Neuron (in vitro differentiated cells): Measurements from ENCODE around the gene VPS72.
"Not testable (repeated sequence)": the region's sequence is repeated elsewhere in the genome, so short reads cannot be mapped to it uniquely, and the experiment has no call there.

Source experiments
- H2AFZ ChIP-seq: one replicate; pipeline ENCODE4 v1.6.1; 2013; ENCODE audit warnings: low read depth, mild to moderate bottlenecking, inconsistent platforms, low read length, moderate library complexity
- H3K27me3 ChIP-seq: one replicate; pipeline ENCODE4 v1.6.1; 2013; ENCODE audit warnings: low read length; ENCODE audit not compliant: insufficient read depth
- H3K36me3 ChIP-seq: one replicate; pipeline ENCODE4 v1.6.1; 2013; ENCODE audit warnings: low read length; ENCODE audit not compliant: insufficient read depth
- H3K4me1 ChIP-seq: one replicate; pipeline ENCODE4 v1.6.1; 2013; ENCODE audit warnings: low read length; ENCODE audit not compliant: insufficient read depth
- H3K4me3 ChIP-seq: 2 replicates; pipeline ENCODE4 v1.5.1; 2013; ENCODE audit warnings: mild to moderate bottlenecking, low read length, moderate library complexity
- H3K9me3 ChIP-seq: one replicate; pipeline ENCODE4 v1.6.1; 2013; ENCODE audit warnings: low read length

The VPS72 gene

GRCh38 chr1:151197863-151198253, 7.9 kb upstream of the VPS72 start:
- Histone ChIP-seq H3K4me1 (peaks cover 17% of the 10 kb centered on the region), H3K9me3 (no peaks in the 10 kb centered on the region), H3K27me3 (no peaks in the 10 kb centered on the region), H2AFZ (peak overlapping the region; percentile 42), H3K36me3 (peaks cover 11% of the 10 kb centered on the region), H3K4me3 (peak overlapping the region; percentile 87)

- no peak overlapping the region for H2AFZ ChIP-seq
- H3K27me3 ChIP-seq, result no peaks in the 10 kb centered on the region
- no peak overlapping the region for H3K4me3 ChIP-seq
- H3K4me1 ChIP-seq, result peaks cover 15% of the 10 kb centered on the region
- no peaks in the 10 kb centered on the region for H3K36me3 ChIP-seq
- H3K9me3 ChIP-seq, result no peaks in the 10 kb centered on the region
Measured at GRCh38 chr1:151196292-151196800, 6.3 kb upstream of the VPS72 start.

- not testable (repeated sequence) for H2AFZ ChIP-seq, H3K9me3 ChIP-seq, H3K4me1 ChIP-seq, H3K27me3 ChIP-seq, H3K36me3 ChIP-seq, H3K4me3 ChIP-seq
Measured at GRCh38 chr1:151194894-151195594, 5.0 kb upstream of the VPS72 start.

GRCh38 chr1:151193856-151194255, 3.9 kb upstream of the VPS72 start:
- no peak overlapping the region for H3K4me3 ChIP-seq
- H2AFZ ChIP-seq, result no peak overlapping the region
- no peaks in the 10 kb centered on the region for H3K36me3 ChIP-seq

GRCh38 chr1:151193304-151193703, 3.3 kb upstream of the VPS72 start:
- Histone ChIP-seq H2AFZ (no peak overlapping the region), H3K27me3 (no peaks in the 10 kb centered on the region), H3K4me1 (peaks cover 13% of the 10 kb centered on the region), H3K36me3 (no peaks in the 10 kb centered on the region), H3K9me3 (no peaks in the 10 kb centered on the region), H3K4me3 (no peak overlapping the region)

More at GRCh38 chr1:151193856-151194255, 3.9 kb upstream of the VPS72 start:
- Histone ChIP-seq H3K4me1 (peaks cover 7% of the 10 kb centered on the region), H3K9me3 (no peaks in the 10 kb centered on the region), H3K27me3 (no peaks in the 10 kb centered on the region)

- Histone ChIP-seq H3K4me1 (peaks cover 11% of the 10 kb centered on the region), H3K4me3 (no peak overlapping the region), H3K27me3 (no peaks in the 10 kb centered on the region), H3K36me3 (peaks cover 6% of the 10 kb centered on the region), H3K9me3 (no peaks in the 10 kb centered on the region), H2AFZ (no peak overlapping the region)
Measured at GRCh38 chr1:151192047-151192446, 2.0 kb upstream of the VPS72 start.

- H3K27me3 ChIP-seq, H3K9me3 ChIP-seq, H2AFZ ChIP-seq: not testable (repeated sequence)
- peak overlapping the region; percentile 79 for H3K4me3 ChIP-seq
- peaks cover 11% of the 10 kb centered on the region for H3K4me1 ChIP-seq
- H3K36me3 ChIP-seq, result peaks cover 34% of the 10 kb centered on the region
Measured at GRCh38 chr1:151188667-151189066, 1.3 kb downstream of the VPS72 start.

GRCh38 chr1:151187205-151187604, 2.8 kb downstream of the VPS72 start:
- Histone ChIP-seq H3K27me3 (no peaks in the 10 kb centered on the region), H3K9me3 (no peaks in the 10 kb centered on the region), H3K4me1 (peaks cover 11% of the 10 kb centered on the region), H2AFZ (no peak overlapping the region), H3K4me3 (no peak overlapping the region), H3K36me3 (peaks cover 47% of the 10 kb centered on the region)

- peaks cover 9% of the 10 kb centered on the region for H3K4me1 ChIP-seq
- H3K36me3 ChIP-seq, result peaks cover 71% of the 10 kb centered on the region
Measured at GRCh38 chr1:151184211-151184610, 5.8 kb downstream of the VPS72 start.

GRCh38 chr1:151176514-151177045, 13.4 kb downstream of the VPS72 start:
- Histone ChIP-seq H2AFZ (no peak overlapping the region), H3K9me3 (no peaks in the 10 kb centered on the region), H3K36me3 (peaks cover 69% of the 10 kb centered on the region), H3K27me3 (no peaks in the 10 kb centered on the region), H3K4me3 (no peak overlapping the region), H3K4me1 (no peaks in the 10 kb centered on the region)

More at GRCh38 chr1:151184211-151184610, 5.8 kb downstream of the VPS72 start:
- H3K4me3 ChIP-seq, result no peak overlapping the region
- no peak overlapping the region for H2AFZ ChIP-seq
- H3K27me3 ChIP-seq, result no peaks in the 10 kb centered on the region
- H3K9me3 ChIP-seq, result no peaks in the 10 kb centered on the region

GRCh38 chr1:151175863-151176262, 14.1 kb downstream of the VPS72 start, which contains the start of gene TMOD4:
Gene TMOD4, minus strand, starts transcription at chr1:151175981. Its CDS starts 1,106 bp downstream, at chr1:151174875.
- H3K36me3 ChIP-seq, result peaks cover 62% of the 10 kb centered on the region
- no peaks in the 10 kb centered on the region for H3K27me3 ChIP-seq
- H3K4me3 ChIP-seq, result no peak within 1 kb of the TSS
- H3K4me1 ChIP-seq, result no peaks in the 10 kb centered on the region
- no peak within 1 kb of the TSS for H2AFZ ChIP-seq
- no peaks in the 10 kb centered on the region for H3K9me3 ChIP-seq

- no peaks in the 10 kb centered on the region for H3K4me1 ChIP-seq
- no peak overlapping the region for H3K4me3 ChIP-seq
- no peaks in the 10 kb centered on the region for H3K9me3 ChIP-seq
- H2AFZ ChIP-seq, result no peak overlapping the region
- peaks cover 59% of the 10 kb centered on the region for H3K36me3 ChIP-seq
- H3K27me3 ChIP-seq, result no peaks in the 10 kb centered on the region
Measured at GRCh38 chr1:151175041-151175741, 14.8 kb downstream of the VPS72 start.

- H3K4me1 ChIP-seq, result peaks cover 8% of the 10 kb centered on the region
- H3K9me3 ChIP-seq, result no peaks in the 10 kb centered on the region
- H3K36me3 ChIP-seq, result peaks cover 42% of the 10 kb centered on the region
- H3K27me3 ChIP-seq, result no peaks in the 10 kb centered on the region
- no peak overlapping the region for H2AFZ ChIP-seq
- H3K4me3 ChIP-seq, result no peak overlapping the region
Measured at GRCh38 chr1:151171190-151171589, 18.8 kb downstream of the VPS72 start.
